GM12872 (cell line): ENCODE results near the gene ADCY1.

ENCODE experiments used
- TF ChIP-seq, protein P1 (sequence below): IDR thresholded peaks from 3 replicates; pipeline ENCODE4 v1.5.1; 2011; ENCODE audit warnings: low read depth, mild to moderate bottlenecking, low read length, moderate library complexity; ENCODE audit not compliant: insufficient read depth

Gene ADCY1

DNA sequence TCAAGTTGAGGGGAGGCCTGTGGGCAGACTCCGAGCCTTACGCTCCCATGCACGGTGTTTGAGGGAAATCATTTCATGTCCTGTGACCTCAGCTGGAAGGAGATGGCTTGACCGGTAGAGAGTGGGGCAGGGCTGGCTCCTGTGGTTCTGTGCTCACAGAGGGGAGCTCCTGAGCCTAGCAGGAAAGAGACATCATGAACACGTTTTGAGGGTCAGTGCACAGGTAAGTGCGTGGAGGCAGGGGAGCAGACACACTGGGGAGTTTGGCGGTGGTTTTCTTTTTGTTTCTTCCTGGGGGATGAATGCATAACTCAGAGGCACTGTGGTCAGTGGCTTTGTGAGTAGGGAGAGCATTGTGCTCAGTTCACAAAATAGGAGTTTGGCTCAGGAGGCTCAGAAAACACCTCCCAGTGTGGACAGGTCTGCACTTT, 22.5 kb downstream of the ADCY1 start:
- TF ChIP-seq, protein P1, sequence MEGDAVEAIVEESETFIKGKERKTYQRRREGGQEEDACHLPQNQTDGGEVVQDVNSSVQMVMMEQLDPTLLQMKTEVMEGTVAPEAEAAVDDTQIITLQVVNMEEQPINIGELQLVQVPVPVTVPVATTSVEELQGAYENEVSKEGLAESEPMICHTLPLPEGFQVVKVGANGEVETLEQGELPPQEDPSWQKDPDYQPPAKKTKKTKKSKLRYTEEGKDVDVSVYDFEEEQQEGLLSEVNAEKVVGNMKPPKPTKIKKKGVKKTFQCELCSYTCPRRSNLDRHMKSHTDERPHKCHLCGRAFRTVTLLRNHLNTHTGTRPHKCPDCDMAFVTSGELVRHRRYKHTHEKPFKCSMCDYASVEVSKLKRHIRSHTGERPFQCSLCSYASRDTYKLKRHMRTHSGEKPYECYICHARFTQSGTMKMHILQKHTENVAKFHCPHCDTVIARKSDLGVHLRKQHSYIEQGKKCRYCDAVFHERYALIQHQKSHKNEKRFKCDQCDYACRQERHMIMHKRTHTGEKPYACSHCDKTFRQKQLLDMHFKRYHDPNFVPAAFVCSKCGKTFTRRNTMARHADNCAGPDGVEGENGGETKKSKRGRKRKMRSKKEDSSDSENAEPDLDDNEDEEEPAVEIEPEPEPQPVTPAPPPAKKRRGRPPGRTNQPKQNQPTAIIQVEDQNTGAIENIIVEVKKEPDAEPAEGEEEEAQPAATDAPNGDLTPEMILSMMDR: no peak

DNA sequence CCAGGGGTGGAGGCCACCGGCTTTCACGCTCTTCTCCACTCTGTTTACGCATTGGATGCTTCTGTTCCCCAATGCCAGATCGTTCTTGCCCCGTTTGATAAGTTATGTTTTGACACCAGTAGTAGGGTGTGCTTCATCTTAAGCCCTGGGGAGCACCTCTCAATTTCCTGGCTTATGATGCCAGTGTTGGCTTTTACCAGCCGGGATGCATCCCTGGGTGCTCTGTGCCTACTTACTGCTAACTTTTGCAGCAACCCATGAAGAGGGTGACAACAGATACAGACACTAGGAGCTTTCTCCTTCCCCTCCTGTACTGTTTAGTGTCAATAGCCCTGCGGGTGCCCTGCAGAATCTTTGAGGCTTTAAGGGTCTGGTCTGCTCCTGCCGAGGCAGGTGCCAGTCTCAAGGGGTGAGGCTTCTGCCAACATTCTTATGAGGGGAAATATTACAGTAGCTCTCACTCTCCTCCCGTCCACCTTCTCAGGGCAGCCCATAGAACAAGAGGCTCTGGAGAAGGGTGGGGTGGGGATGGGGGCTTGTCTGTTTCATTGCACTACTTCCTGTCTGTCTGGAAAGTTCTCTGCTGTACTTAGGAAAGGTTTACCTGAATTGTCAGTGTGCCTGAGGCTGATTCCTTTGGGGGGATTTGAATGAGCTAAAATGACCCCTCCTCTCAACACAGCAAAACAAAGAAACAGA, 23.3 kb downstream of the ADCY1 start:
- TF ChIP-seq, protein P1: no peak

DNA sequence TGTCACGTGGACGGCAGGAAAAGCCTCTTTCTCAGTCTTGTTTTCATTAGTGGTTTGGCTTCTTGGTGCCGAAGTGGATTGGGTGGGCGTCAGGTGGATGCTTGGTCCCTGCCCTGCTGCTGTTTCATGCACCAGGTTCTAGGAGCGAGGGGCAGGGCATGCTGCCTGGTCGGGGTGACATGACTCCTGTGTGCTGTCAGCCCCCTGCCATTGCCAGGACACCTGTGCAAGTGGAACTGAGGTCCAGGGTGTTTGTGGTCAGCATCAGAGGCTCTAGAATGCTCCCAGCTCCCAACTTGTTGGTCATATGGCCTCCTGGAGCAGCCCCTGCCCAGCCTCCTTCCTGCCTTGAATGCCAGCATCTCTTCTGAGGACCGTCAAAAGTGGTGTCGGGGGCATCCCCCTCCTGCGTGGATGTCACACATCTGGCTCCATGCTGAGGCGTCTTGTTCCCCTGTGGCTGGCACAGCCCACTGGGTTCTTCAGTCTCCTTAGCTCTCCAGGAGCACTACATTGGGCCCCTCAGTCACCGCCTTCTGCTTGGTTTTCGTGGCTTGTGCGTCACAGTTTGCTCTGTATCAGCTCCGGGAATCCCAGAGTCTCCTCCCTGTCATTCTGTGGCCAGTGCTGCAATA, 24.8 kb downstream of the ADCY1 start:
- TF ChIP-seq, protein P1: no peak

DNA sequence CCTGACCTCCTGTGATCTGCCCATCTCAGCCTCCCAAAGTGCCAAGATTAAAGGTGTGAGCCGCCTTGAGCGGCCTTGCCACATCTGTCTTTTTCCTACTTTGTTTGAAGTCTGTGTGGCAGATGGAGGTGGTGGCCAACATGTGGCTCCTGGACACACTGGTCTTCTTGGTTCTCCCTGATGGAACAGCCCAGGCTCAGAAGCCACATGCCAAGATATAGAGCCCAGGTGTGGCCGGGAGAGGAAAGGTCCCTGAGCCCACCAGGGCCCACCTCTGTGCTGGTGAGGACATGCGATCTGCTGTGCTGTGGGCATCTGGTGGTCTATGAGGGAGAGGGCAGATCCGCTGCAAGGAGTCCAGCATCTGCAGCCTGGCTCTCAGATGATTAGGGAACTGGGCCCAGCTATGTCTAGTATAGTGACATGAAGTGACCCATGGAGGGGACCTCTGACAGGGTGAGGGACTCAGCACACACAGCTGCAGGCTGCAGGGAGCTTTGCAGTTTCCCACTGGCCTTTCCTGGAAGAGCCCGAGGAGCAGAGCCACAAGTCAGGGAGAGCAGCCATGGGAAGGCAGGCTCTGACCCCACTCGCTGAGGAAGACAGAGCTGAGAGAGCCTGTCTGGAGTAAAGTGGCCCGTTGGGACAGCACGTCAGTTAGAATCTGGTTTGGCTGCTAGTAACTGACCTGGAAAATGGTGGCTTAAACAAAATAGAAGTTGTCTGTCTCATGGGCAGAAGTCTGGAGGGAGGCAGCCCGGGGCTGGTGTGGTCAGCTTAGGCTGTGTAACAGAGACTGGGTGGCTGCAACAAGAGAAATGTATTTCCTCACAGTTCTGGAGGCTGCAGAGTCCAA, 25.9 kb downstream of the ADCY1 start:
- TF ChIP-seq, protein P1: no peak

DNA sequence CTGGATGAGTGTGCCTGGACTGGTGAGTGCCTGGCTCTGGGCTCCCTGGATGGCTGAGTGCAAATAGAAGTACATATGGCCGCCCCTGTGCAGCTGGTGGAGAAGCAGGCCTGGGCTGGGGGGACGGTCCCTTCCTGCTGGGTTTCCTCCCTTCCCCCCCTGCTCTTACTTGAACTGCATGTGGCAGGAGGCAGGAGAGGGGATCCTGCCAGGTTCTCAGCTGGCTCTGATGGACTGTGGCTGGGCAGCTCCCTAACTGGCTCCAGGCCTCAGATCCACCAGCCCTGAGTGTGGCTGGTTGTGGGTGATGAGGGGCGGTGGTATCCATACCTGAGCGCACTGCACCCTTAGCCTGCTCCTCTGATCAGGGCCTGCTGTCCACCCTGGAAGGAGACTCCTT, 26.9 kb downstream of the ADCY1 start:
- TF ChIP-seq, protein P1: no peak

DNA sequence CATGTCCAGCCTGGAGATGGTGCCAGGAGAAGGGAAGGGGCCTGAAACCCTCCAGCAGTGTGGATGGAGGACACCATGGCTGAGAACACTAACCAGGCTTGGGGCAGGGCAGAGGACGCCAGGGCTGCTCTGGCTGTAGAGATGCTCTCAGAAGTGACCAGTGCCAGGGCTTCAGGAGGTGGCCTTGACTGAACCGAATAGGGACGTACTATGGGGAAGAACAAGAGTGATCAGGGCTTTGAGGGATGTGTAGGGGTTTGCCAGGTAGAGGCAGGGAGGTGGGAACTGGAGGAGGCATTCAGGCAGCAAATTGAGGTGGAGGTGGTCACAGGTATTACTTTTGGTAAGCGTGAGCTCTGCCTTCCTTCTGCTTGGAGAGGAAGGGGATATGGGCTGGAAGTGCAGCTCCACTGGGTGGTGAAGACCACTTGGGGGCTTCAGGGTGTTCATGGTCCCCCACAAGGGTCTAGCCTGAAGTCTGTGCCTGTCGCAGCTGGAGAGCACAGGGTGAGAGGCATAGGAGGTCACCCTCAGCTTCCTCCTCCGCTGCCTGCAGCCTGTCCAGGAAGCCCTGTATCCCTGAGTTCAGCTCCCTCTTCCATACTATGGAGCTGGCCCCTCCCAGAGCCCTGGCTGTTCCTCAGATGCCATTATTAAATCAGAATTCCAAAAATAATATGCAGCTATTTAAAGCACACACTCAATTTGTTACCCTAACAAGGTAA, 27.8 kb downstream of the ADCY1 start:
- TF ChIP-seq, protein P1: no peak
